Endothelial cell of umbilical vein (primary cell): Measurements from ENCODE around the gene FAM32A. TPM values are rescaled to one million over a fixed set of nuclear protein-coding genes. Genes with fewer than 3 reads are reported as not detected.

Experiments
- BruUV-seq: library from RNA; stranded (reverse); fragments of 400-500 nt; replicated peaks from 2 replicates; lab custom pipeline; 2021; lab: Mats Ljungman, UMichigan
- CTCF ChIA-PET: fragments of 300-600, 350-600 bp; sonication (Branson Sonifier 250); formaldehyde crosslinking; loops from one replicate; lab custom pipeline; 2021; ENCODE audit warnings: antibody characterized with exemption, inconsistent platforms; lab: Charles Lee
- POLR2A ChIA-PET: fragments of 300-600, 350-600 bp; sonication (Branson Sonifier 250); formaldehyde crosslinking; loops from one replicate; lab custom pipeline; 2021; ENCODE audit warnings: antibody characterized with exemption, inconsistent platforms; lab: Charles Lee
- DNase-seq: peaks from one replicate; pipeline ENCODE4 v3.0.0-alpha.2; 2011; ENCODE audit warnings: low read depth, low spot score
- FAIRE-seq: peaks from 2 replicates; lab custom pipeline; 2011; peaks lifted over from hg19 to GRCh38; lab: Jason Lieb, UNC
- H2AFZ ChIP-seq: 2 replicates; pipeline ENCODE4 v1.6.0; 2012; ENCODE audit warnings: low read depth, low read length, control low read depth, inconsistent platforms
- H3K27ac ChIP-seq: 2 replicates; pipeline ENCODE4 v1.5.1; 2011; ENCODE audit warnings: low read depth, mild to moderate bottlenecking, control low read depth, low read length, moderate library complexity; ENCODE audit not compliant: insufficient read depth
- H3K27me3 ChIP-seq, 2 experiments: 2 replicates each; pipeline versions ENCODE4 v1.6.0 to v1.6.1; 2011; ENCODE audit warnings: low read length in 2 of 2, mixed read lengths in 1 of 2; ENCODE audit not compliant: control insufficient read depth in 2 of 2, insufficient read depth in 2 of 2
- H3K36me3 ChIP-seq, 2 experiments: 2 replicates in 1 of 2; 3 replicates in 1 of 2; pipeline ENCODE4 v1.5.1; 2011; ENCODE audit warnings: low read length in 2 of 2, mild to moderate bottlenecking in 1 of 2, moderate library complexity in 1 of 2; ENCODE audit not compliant: control insufficient read depth in 2 of 2, insufficient read depth in 2 of 2; ENCODE audit errors: extremely low read depth in 1 of 2
- H3K4me1 ChIP-seq: 3 replicates; pipeline ENCODE4 v1.5.1; 2011; ENCODE audit warnings: mild to moderate bottlenecking, low read length; ENCODE audit not compliant: control insufficient read depth, insufficient read depth; ENCODE audit errors: extremely low read depth
- H3K4me2 ChIP-seq: 2 replicates; pipeline ENCODE4 v1.6.1; 2011; ENCODE audit warnings: low read length, control low read depth, mixed read lengths; ENCODE audit not compliant: insufficient read depth
- H3K4me3 ChIP-seq, 3 experiments: fragments of 200-600 bp in 1 of 3; sonication (generic), shearing (Covaris generic) in 1 of 3; replicated peaks in 1 of 3; 2 replicates each; pipeline ENCODE4 v1.5.1; 2011 to 2016; ENCODE audit warnings: control low read depth in 3 of 3, low read length in 3 of 3, mild to moderate bottlenecking in 2 of 3, inconsistent platforms in 1 of 3, low read depth in 1 of 3, moderate library complexity in 1 of 3; ENCODE audit not compliant: insufficient read depth in 1 of 3
- H3K79me2 ChIP-seq: 2 replicates; pipeline ENCODE4 v1.6.0; 2012; ENCODE audit warnings: low read length, inconsistent platforms; ENCODE audit not compliant: control insufficient read depth, insufficient read depth
- H3K9ac ChIP-seq: replicated peaks from 2 replicates; pipeline ENCODE3; 2011; ENCODE audit warnings: low read length, control low read depth; ENCODE audit not compliant: insufficient read depth; ENCODE audit errors: extremely low read depth
- H3K9me1 ChIP-seq: replicated peaks from 3 replicates; pipeline ENCODE4 v1.6.0; 2011; ENCODE audit warnings: mild to moderate bottlenecking, low read length; ENCODE audit not compliant: control insufficient read depth, insufficient read depth; ENCODE audit errors: extremely low read depth
- H3K9me3 ChIP-seq: replicated peaks from 2 replicates; pipeline ENCODE4 v1.5.1; 2012; ENCODE audit warnings: low read length, inconsistent platforms; ENCODE audit not compliant: control insufficient read depth, insufficient read depth
- H4K20me1 ChIP-seq: replicated peaks from 2 replicates; pipeline ENCODE3; 2011; ENCODE audit warnings: mild to moderate bottlenecking, low read length; ENCODE audit not compliant: control insufficient read depth, insufficient read depth; ENCODE audit errors: extremely low read depth
- EZH2 ChIP-seq: IDR thresholded peaks from 2 replicates; pipeline ENCODE4 v1.6.1; 2012; ENCODE audit warnings: borderline replicate concordance, low read depth, mild to moderate bottlenecking, moderate library complexity, low read length, inconsistent platforms; ENCODE audit not compliant: severe bottlenecking
- FOS ChIP-seq: IDR thresholded peaks from 2 replicates; pipeline ENCODE4 v1.6.1; 2011; ENCODE audit warnings: mild to moderate bottlenecking, low read length, moderate library complexity, borderline replicate concordance; ENCODE audit not compliant: insufficient read depth
- GATA2 ChIP-seq: IDR thresholded peaks from 2 replicates; pipeline ENCODE4 v1.7.0; 2011; ENCODE audit warnings: low read depth, mild to moderate bottlenecking, moderate library complexity, mixed read lengths, low read length; ENCODE audit not compliant: insufficient read length, insufficient read depth
- JUN ChIP-seq: IDR thresholded peaks from 2 replicates; pipeline ENCODE4 v1.6.1; 2011; ENCODE audit warnings: borderline replicate concordance, low read depth; ENCODE audit not compliant: insufficient read length, insufficient read depth
- MYC ChIP-seq: IDR thresholded peaks from one replicate; pipeline ENCODE4 v1.6.1; 2011; ENCODE audit warnings: mild to moderate bottlenecking, low read depth, low read length
- POLR2A ChIP-seq: IDR thresholded peaks from 2 replicates; pipeline ENCODE4 v1.6.1; 2012; ENCODE audit warnings: low read depth, mild to moderate bottlenecking, control low read depth, low read length
- POLR2AphosphoS5 ChIP-seq: IDR thresholded peaks from 2 replicates; pipeline ENCODE4 v1.6.1; 2012; ENCODE audit warnings: low read depth, mild to moderate bottlenecking, control low read depth, low read length, moderate library complexity; ENCODE audit not compliant: insufficient read depth
- dilution Hi-C: fragments of 300-500 bp; cut with MboI; formaldehyde crosslinking; loops from one replicate; pipeline ENCODE4 v1.15.0; 2019; ENCODE audit warnings: low sequenced_read_pairs; ENCODE audit not compliant: extremely low pct_ligation_motif_present
- intact Hi-C: fragments of 100-400 bp; cut with micrococcal nuclease; formaldehyde crosslinking; loops from one replicate; pipeline ENCODE4 v1.10.0; 2022
- polyA plus RNA-seq, 4 experiments: library from polyadenylated mRNA; depleted of rRNA in 3 of 4; stranded (reverse) in 3 of 4; unstranded in 1 of 4; fragments of >200 nt; gene quantifications; 2 replicates each; pipeline versions ENCODE4 v1.2.1 to v1.2.3, GENCODE V29; 2011 to 2012; ENCODE audit warnings: missing spikeins in 1 of 4
- total RNA-seq: library from RNA; stranded (reverse); gene quantifications from 2 replicates; pipeline ENCODE4 v1.2.3, GENCODE V29; 2021
- TF ChIP-seq, protein P1 (sequence below), 2 donors: IDR thresholded peaks; 1 replicate in 1 of 2; 2 replicates in 1 of 2; pipeline ENCODE4 v1.5.1; 2011; ENCODE audit warnings: low read length in 2 of 2, mild to moderate bottlenecking in 2 of 2, moderate library complexity in 2 of 2, control low read depth in 1 of 2, inconsistent platforms in 1 of 2, low read depth in 1 of 2; ENCODE audit not compliant: insufficient read depth in 1 of 2; ENCODE audit errors: extremely low read depth in 1 of 2
- TF ChIP-seq, protein P2 (sequence below): IDR thresholded peaks from 2 replicates; pipeline ENCODE4 v1.6.1; 2011; ENCODE audit not compliant: insufficient read depth, insufficient read length

Gene FAM32A
- total and polyA plus RNA-seq, 2 donors (not counting 3 experiments of a cell fraction or from before 2014, with no cell fraction given) = 82.8 to 130 TPM

GRCh38 chr19:16201011-16201391 is 15.8 kb downstream of the FAM32A start:
- no peaks in the 10 kb centered on the region for H3K9me3 ChIP-seq
- no peak overlapping the region for H3K9ac ChIP-seq
- FAIRE-seq (no peak), DNase-seq (no peak)
- no peak overlapping the region for H3K4me2 ChIP-seq
- BruUV-seq = no TSS peak
- TF ChIP-seq MYC = no peak
- no peak for TF ChIP-seq GATA2
- no peak for TF ChIP-seq POLR2AphosphoS5
- TF ChIP-seq, protein P1, sequence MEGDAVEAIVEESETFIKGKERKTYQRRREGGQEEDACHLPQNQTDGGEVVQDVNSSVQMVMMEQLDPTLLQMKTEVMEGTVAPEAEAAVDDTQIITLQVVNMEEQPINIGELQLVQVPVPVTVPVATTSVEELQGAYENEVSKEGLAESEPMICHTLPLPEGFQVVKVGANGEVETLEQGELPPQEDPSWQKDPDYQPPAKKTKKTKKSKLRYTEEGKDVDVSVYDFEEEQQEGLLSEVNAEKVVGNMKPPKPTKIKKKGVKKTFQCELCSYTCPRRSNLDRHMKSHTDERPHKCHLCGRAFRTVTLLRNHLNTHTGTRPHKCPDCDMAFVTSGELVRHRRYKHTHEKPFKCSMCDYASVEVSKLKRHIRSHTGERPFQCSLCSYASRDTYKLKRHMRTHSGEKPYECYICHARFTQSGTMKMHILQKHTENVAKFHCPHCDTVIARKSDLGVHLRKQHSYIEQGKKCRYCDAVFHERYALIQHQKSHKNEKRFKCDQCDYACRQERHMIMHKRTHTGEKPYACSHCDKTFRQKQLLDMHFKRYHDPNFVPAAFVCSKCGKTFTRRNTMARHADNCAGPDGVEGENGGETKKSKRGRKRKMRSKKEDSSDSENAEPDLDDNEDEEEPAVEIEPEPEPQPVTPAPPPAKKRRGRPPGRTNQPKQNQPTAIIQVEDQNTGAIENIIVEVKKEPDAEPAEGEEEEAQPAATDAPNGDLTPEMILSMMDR (IDR thresholded peaks at IDR 0.05; ENCODE audit: extremely low read depth in 1 of 2, insufficient read depth in 1 of 2, low read depth in 1 of 2, low read length in 2 of 2) = no peak
- no peak for TF ChIP-seq POLR2A
- no peak for TF ChIP-seq EZH2
- TF ChIP-seq FOS = no peak
- TF ChIP-seq, protein P2, sequence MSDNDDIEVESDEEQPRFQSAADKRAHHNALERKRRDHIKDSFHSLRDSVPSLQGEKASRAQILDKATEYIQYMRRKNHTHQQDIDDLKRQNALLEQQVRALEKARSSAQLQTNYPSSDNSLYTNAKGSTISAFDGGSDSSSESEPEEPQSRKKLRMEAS = no peak
- no peak for TF ChIP-seq JUN
- H3K4me3 ChIP-seq = no peak overlapping the region
- no peaks in the 10 kb centered on the region for H4K20me1 ChIP-seq
- H3K4me1 ChIP-seq = peaks cover 21% of the 10 kb centered on the region
- dilution Hi-C loops (loop anchor here (25.0 kb wide), 1 partner anchor 161 kb away; no protein-coding TSS in a partner anchor), intact Hi-C loops (no loop called here)
- H3K79me2 ChIP-seq = peaks cover 47% of the 10 kb centered on the region
- POLR2A ChIA-PET = no interaction called here
- no peaks in the 10 kb centered on the region for H3K27me3 ChIP-seq
- H3K27ac ChIP-seq = no peak overlapping the region
- CTCF ChIA-PET = no interaction called here
- H3K9me1 ChIP-seq = no peaks in the 10 kb centered on the region
- H2AFZ ChIP-seq = no peak overlapping the region
- peaks cover 5 to 26% of the 10 kb centered on the region in 2 experiments for H3K36me3 ChIP-seq
